GM23248 (cell line): ENCODE data around the gene CNST. TPM values are rescaled to one million over a fixed set of nuclear protein-coding genes. Genes with fewer than 3 reads are reported as not detected.

ENCODE experiments used
- DNase-seq: peaks from one replicate; pipeline ENCODE4 v3.0.0-alpha.2; 2015
- H2AFZ ChIP-seq: fragments of 200-600 bp; sonication (generic); 2 replicates; pipeline ENCODE4 v1.6.1; 2016; ENCODE audit warnings: antibody characterized with exemption
- H3F3A ChIP-seq: fragments of 200-600 bp; sonication (generic); 2 replicates; pipeline ENCODE4 v1.6.1; 2016; ENCODE audit warnings: mild to moderate bottlenecking, antibody characterized with exemption, mixed run types; ENCODE audit not compliant: insufficient read depth
- H3K27ac ChIP-seq: fragments of 200-600 bp; sonication (generic); 2 replicates; pipeline ENCODE4 v1.5.1; 2016; ENCODE audit warnings: mild to moderate bottlenecking
- H3K27me3 ChIP-seq: fragments of 200-600 bp; sonication (generic); replicated peaks from 2 replicates; pipeline ENCODE4 v1.6.1; 2016; ENCODE audit warnings: mild to moderate bottlenecking; ENCODE audit not compliant: insufficient read depth
- H3K36me3 ChIP-seq: fragments of 200-600 bp; sonication (generic); 2 replicates; pipeline ENCODE4 v1.6.1; 2016; ENCODE audit warnings: low read depth, mild to moderate bottlenecking
- H3K4me1 ChIP-seq: fragments of 200-600 bp; sonication (generic); 2 replicates; pipeline ENCODE4 v1.6.1; 2016; ENCODE audit warnings: mild to moderate bottlenecking; ENCODE audit not compliant: insufficient read depth
- H3K4me2 ChIP-seq: fragments of 200-600 bp; sonication (generic); one replicate; pipeline ENCODE4 v1.6.1; 2016; ENCODE audit warnings: mild to moderate bottlenecking; ENCODE audit not compliant: unreplicated experiment
- H3K4me3 ChIP-seq: fragments of 200-600 bp; sonication (generic); 2 replicates; pipeline ENCODE4 v1.5.1; 2016; ENCODE audit warnings: mild to moderate bottlenecking
- H3K79me2 ChIP-seq: fragments of 200-600 bp; sonication (generic); 2 replicates; pipeline ENCODE4 v1.6.1; 2016; ENCODE audit warnings: mild to moderate bottlenecking; ENCODE audit not compliant: insufficient read depth
- H3K9ac ChIP-seq: fragments of 200-600 bp; sonication (generic); 2 replicates; pipeline ENCODE4 v1.6.1; 2016; ENCODE audit warnings: mild to moderate bottlenecking
- H3K9me2 ChIP-seq: fragments of 200-600 bp; sonication (generic); 2 replicates; pipeline ENCODE4 v1.6.1; 2016; ENCODE audit warnings: mixed run types, mild to moderate bottlenecking, moderate library complexity; ENCODE audit not compliant: insufficient read depth
- H3K9me3 ChIP-seq: fragments of 200-600 bp; sonication (generic); one replicate; pipeline ENCODE4 v1.6.1; 2017; ENCODE audit warnings: low read depth
- H4K20me1 ChIP-seq: fragments of 200-600 bp; sonication (generic); 2 replicates; pipeline ENCODE4 v1.6.0; 2016; ENCODE audit not compliant: insufficient read depth
- EZH2 ChIP-seq: fragments of 200-600 bp; sonication (generic); IDR thresholded peaks from 2 replicates; pipeline ENCODE4 v1.6.1; 2018; ENCODE audit warnings: antibody characterized with exemption, mild to moderate bottlenecking; ENCODE audit not compliant: insufficient read depth, poor library complexity, severe bottlenecking
- EZH2phosphoT487 ChIP-seq: fragments of 200-600 bp; sonication (generic); IDR thresholded peaks from 2 replicates; pipeline ENCODE4 v1.6.1; 2018; ENCODE audit warnings: antibody characterized with exemption, moderate library complexity, mild to moderate bottlenecking, low read depth; ENCODE audit not compliant: insufficient read depth
- whole genome bisulfite sequencing, 2 experiments: methylation state at CpG; one replicate each; pipeline ENCODE4 v1.1.6; 2015 to 2017; ENCODE audit warnings: low lambda C conversion rate in 2 of 2, low coverage in 1 of 2; ENCODE audit errors: missing lambda C conversion rate in 2 of 2; 5-methylcytosine and 5-hydroxymethylcytosine counted together
- in situ Hi-C: fragments of 300-500 bp; cut with MboI; formaldehyde crosslinking; loops from 2 replicates; pipeline ENCODE4 v1.15.0; 2020
- polyA plus RNA-seq: library from polyadenylated mRNA; unstranded; fragments of >200 nt; fragmentation: Nextera tagmentation; extraction: Ambion mirVana; gene quantifications from 2 replicates; pipeline ENCODE4 v1.2.1, GENCODE V29; 2016
- total RNA-seq: library from RNA; depleted of rRNA; stranded (reverse); fragments of >200 nt; shearing (Covaris generic); gene quantifications from 2 replicates; pipeline ENCODE4 v1.2.3, GENCODE V29; 2014

The CNST gene
- total and polyA plus RNA-seq, 2 experiments from 2014 or later = 33.5 to 41.7 TPM

GRCh38 chr1:246669659-246670058 lies 103.4 kb downstream of the CNST start:
- no peak overlapping the region for H3K9ac ChIP-seq
- no peak overlapping the region for H3K27ac ChIP-seq
- H4K20me1 ChIP-seq = no peaks in the 10 kb centered on the region
- H2AFZ ChIP-seq = no peak overlapping the region
- H3K4me2 ChIP-seq = no peak overlapping the region
- no peak for DNase-seq
- H3K36me3 ChIP-seq = peaks cover 52% of the 10 kb centered on the region
- no peaks in the 10 kb centered on the region for H3K4me1 ChIP-seq
- no peaks in the 10 kb centered on the region for H3K79me2 ChIP-seq
- no peaks in the 10 kb centered on the region for H3K9me3 ChIP-seq
- H3K27me3 ChIP-seq = no peaks in the 10 kb centered on the region
- 91 to 94% methylated on average over 6 of the region's 6 CpGs for WGBS, 2 experiments
- TF ChIP-seq EZH2phosphoT487 (no peak), EZH2 (no peak)
- H3K4me3 ChIP-seq = no peak overlapping the region
- H3K9me2 ChIP-seq = no peaks in the 10 kb centered on the region
- in situ Hi-C loops = no loop called here
- H3F3A ChIP-seq = no peaks in the 10 kb centered on the region; the same call in 1 of the 2 replicates

- in situ Hi-C loops = no loop called here
These were observed 107.8 kb downstream of the CNST start for GRCh38 chr1:246674049-246674448.

GRCh38 chr1:246677842-246678241 lies 111.6 kb downstream of the CNST start:
- H3K27ac ChIP-seq = no peak overlapping the region
- WGBS, 2 experiments = 67 to 75% methylated on average over 2 of the region's 2 CpGs

More at GRCh38 chr1:246674049-246674448, 107.8 kb downstream of the CNST start:
- H3K36me3 ChIP-seq = peaks cover 29% of the 10 kb centered on the region; the same call in 1 of the 2 replicates
- H3K4me2 ChIP-seq = no peak overlapping the region
- H3K79me2 ChIP-seq = no peaks in the 10 kb centered on the region
- H3K27me3 ChIP-seq = no peaks in the 10 kb centered on the region
- H3K4me1 ChIP-seq = no peaks in the 10 kb centered on the region
- H3K27ac ChIP-seq = no peak overlapping the region
- no peak overlapping the region for H3K4me3 ChIP-seq
- no peak overlapping the region for H2AFZ ChIP-seq
- H4K20me1 ChIP-seq = no peaks in the 10 kb centered on the region
- no peak for DNase-seq
- no peak overlapping the region for H3K9ac ChIP-seq
- H3K9me2 ChIP-seq = no peaks in the 10 kb centered on the region
- WGBS, 2 experiments = 85 to 90% methylated on average over 8 of the region's 8 CpGs
- H3F3A ChIP-seq = peaks cover 6% of the 10 kb centered on the region
- TF ChIP-seq EZH2phosphoT487 (no peak), EZH2 (no peak)
- no peaks in the 10 kb centered on the region for H3K9me3 ChIP-seq

GRCh38 chr1:246678816-246679793 lies 112.8 kb downstream of the CNST start:
- H3K36me3 ChIP-seq = no peaks in the 10 kb centered on the region
- TF ChIP-seq EZH2 (no peak), EZH2phosphoT487 (no peak)
- H2AFZ ChIP-seq = peak overlapping the region; percentile 31; the same call in 1 of the 2 replicates
- H3K9me2 ChIP-seq = no peaks in the 10 kb centered on the region
- in situ Hi-C loops = no loop called here
- no peak overlapping the region for H3K4me3 ChIP-seq
- H3K4me1 ChIP-seq = no peaks in the 10 kb centered on the region
- peaks cover 6% of the 10 kb centered on the region for H3F3A ChIP-seq
- H3K9me3 ChIP-seq = no peaks in the 10 kb centered on the region
- H3K27ac ChIP-seq = no peak overlapping the region
- 40 to 46% methylated on average over 18 of the region's 18 CpGs for WGBS, 2 experiments
- DNase-seq = peak; percentile 51
- H3K9ac ChIP-seq = no peak overlapping the region
- H3K4me2 ChIP-seq = no peak overlapping the region
- H3K79me2 ChIP-seq = no peaks in the 10 kb centered on the region
- no peaks in the 10 kb centered on the region for H3K27me3 ChIP-seq
- no peaks in the 10 kb centered on the region for H4K20me1 ChIP-seq

More at GRCh38 chr1:246677842-246678241, 111.6 kb downstream of the CNST start:
- H3K36me3 ChIP-seq = peaks cover 3% of the 10 kb centered on the region; the same call in 1 of the 2 replicates
- H3F3A ChIP-seq = peaks cover 6% of the 10 kb centered on the region
- no peak for TF ChIP-seq EZH2phosphoT487
- no peak for TF ChIP-seq EZH2
- no peaks in the 10 kb centered on the region for H3K9me2 ChIP-seq
- H2AFZ ChIP-seq = no peak overlapping the region
- no peaks in the 10 kb centered on the region for H3K79me2 ChIP-seq
- no peak overlapping the region for H3K4me3 ChIP-seq
- H4K20me1 ChIP-seq = no peaks in the 10 kb centered on the region
- no peaks in the 10 kb centered on the region for H3K4me1 ChIP-seq
- no peaks in the 10 kb centered on the region for H3K9me3 ChIP-seq
- no peak overlapping the region for H3K9ac ChIP-seq
- no peaks in the 10 kb centered on the region for H3K27me3 ChIP-seq
- no peak for DNase-seq
- in situ Hi-C loops = no loop called here
- no peak overlapping the region for H3K4me2 ChIP-seq
